GM23338 (cell line): Measurements from ENCODE around the gene KRTAP2-2. TPM values are rescaled to one million over a fixed set of nuclear protein-coding genes. Genes with fewer than 3 reads are reported as not detected.

Source experiments
- ATAC-seq: fragments of 200-7000 bp; cut with Tn5 transposase; 3 replicates; pipeline ENCODE4 v1.9.1; 2020
- DNase-seq: peaks from one replicate; pipeline ENCODE4 v3.0.0-alpha.2; 2015; ENCODE audit warnings: low spot score
- H2AFZ ChIP-seq: fragments of 200-600 bp; sonication (generic); 2 replicates; pipeline ENCODE4 v1.8.0; 2016; ENCODE audit warnings: antibody characterized with exemption, mild to moderate bottlenecking, moderate library complexity
- H3F3A ChIP-seq: fragments of 200-600 bp; sonication (generic); replicated peaks from 2 replicates; pipeline ENCODE4 v1.8.0; 2017; ENCODE audit warnings: antibody characterized with exemption, mixed run types, low read depth
- H3K27ac ChIP-seq: fragments of 200-600 bp; sonication (generic); 2 replicates; pipeline ENCODE4 v1.6.1; 2016; ENCODE audit warnings: low read depth
- H3K27me3 ChIP-seq: fragments of 200-600 bp; sonication (generic); 2 replicates; pipeline ENCODE4 v1.8.0; 2016; ENCODE audit warnings: mild to moderate bottlenecking, mixed run types, moderate library complexity; ENCODE audit not compliant: insufficient read depth
- H3K36me3 ChIP-seq: fragments of 200-600 bp; sonication (generic); 2 replicates; pipeline ENCODE4 v1.8.0; 2016; ENCODE audit warnings: mild to moderate bottlenecking; ENCODE audit not compliant: insufficient read depth
- H3K4me1 ChIP-seq: fragments of 200-600 bp; sonication (generic); 2 replicates; pipeline ENCODE4 v1.8.0; 2016; ENCODE audit warnings: mild to moderate bottlenecking, moderate library complexity; ENCODE audit not compliant: insufficient read depth
- H3K4me2 ChIP-seq: fragments of 200-600 bp; sonication (generic); 2 replicates; pipeline ENCODE4 v1.7.1; 2017; ENCODE audit warnings: mixed run types
- H3K4me3 ChIP-seq: fragments of 200-600 bp; sonication (generic); 2 replicates; pipeline ENCODE4 v1.6.1; 2016; ENCODE audit warnings: mixed run types
- H3K79me2 ChIP-seq: fragments of 200-600 bp; sonication (generic); replicated peaks from 2 replicates; pipeline ENCODE4 v1.8.0; 2017; ENCODE audit warnings: mild to moderate bottlenecking; ENCODE audit not compliant: insufficient read depth
- H3K9me2 ChIP-seq: fragments of 200-600 bp; sonication (generic); 2 replicates; pipeline ENCODE4 v1.8.0; 2017; ENCODE audit not compliant: insufficient read depth
- H4K20me1 ChIP-seq: fragments of 200-600 bp; sonication (generic); replicated peaks from 2 replicates; pipeline ENCODE4 v1.8.0; 2017; ENCODE audit warnings: mild to moderate bottlenecking; ENCODE audit not compliant: insufficient read depth
- H3K27ac Mint-ChIP-seq: 2 replicates; pipeline ENCODE4 v1.8.0; 2020; ENCODE audit warnings: inconsistent platforms, mild to moderate bottlenecking, moderate library complexity, mixed read lengths
- H3K27me3 Mint-ChIP-seq: 3 replicates; pipeline ENCODE4 v1.8.0; 2022; ENCODE audit warnings: low read depth, mild to moderate bottlenecking, moderate library complexity, mixed read lengths, inconsistent platforms; ENCODE audit not compliant: insufficient read depth, poor library complexity
- H3K36me3 Mint-ChIP-seq: 3 replicates; pipeline ENCODE4 v1.8.0; 2021; ENCODE audit warnings: low read depth, mild to moderate bottlenecking, inconsistent platforms, moderate library complexity, mixed read lengths
- H3K4me1 Mint-ChIP-seq: 3 replicates; pipeline ENCODE4 v1.8.0; 2020; ENCODE audit warnings: mild to moderate bottlenecking, inconsistent platforms, mixed read lengths
- H3K4me3 Mint-ChIP-seq: 3 replicates; pipeline ENCODE4 v1.8.0; 2021; ENCODE audit warnings: moderate library complexity, mild to moderate bottlenecking, inconsistent platforms, mixed read lengths
- H3K9me3 Mint-ChIP-seq: 3 replicates; pipeline ENCODE4 v1.8.0; 2020; ENCODE audit warnings: moderate library complexity, mild to moderate bottlenecking, inconsistent platforms, mixed read lengths
- CREB1 ChIP-seq: fragments of 250-450 bp; sonication (Bioruptor Pico); IDR thresholded peaks from 2 replicates; pipeline ENCODE4 v1.5.0; 2020; ENCODE audit warnings: low read depth, mild to moderate bottlenecking, moderate library complexity
- CTCF ChIP-seq, 2 experiments: fragments of 200-600 bp in 1 of 2; sonication (generic) in 1 of 2; conservative IDR thresholded peaks; 2 replicates each; pipeline versions ENCODE4 v1.5.1 to v1.6.1; 2016 to 2017; ENCODE audit warnings: antibody characterized with exemption in 2 of 2, low read depth in 2 of 2, mild to moderate bottlenecking in 2 of 2, moderate library complexity in 1 of 2
- EZH2 ChIP-seq: fragments of 200-600 bp; sonication (generic); IDR thresholded peaks from one replicate; pipeline ENCODE4 v1.8.0; 2017; ENCODE audit warnings: antibody characterized with exemption, mild to moderate bottlenecking, low read depth; ENCODE audit not compliant: unreplicated experiment
- JUNB ChIP-seq: IDR thresholded peaks from one replicate; pipeline ENCODE4 v1.6.1; 2016; ENCODE audit warnings: antibody characterized with exemption; ENCODE audit not compliant: unreplicated experiment
- POLR2AphosphoS5 ChIP-seq: IDR thresholded peaks from 2 replicates; pipeline ENCODE4 v1.6.1; 2016; ENCODE audit warnings: antibody characterized with exemption, low read depth
- REST ChIP-seq: IDR thresholded peaks from one replicate; pipeline ENCODE4 v1.6.1; 2018; ENCODE audit warnings: antibody characterized with exemption; ENCODE audit not compliant: unreplicated experiment
- STAT1 ChIP-seq: IDR thresholded peaks from one replicate; pipeline ENCODE4 v1.6.1; 2016; ENCODE audit warnings: antibody characterized with exemption; ENCODE audit not compliant: unreplicated experiment
- ZNF462 ChIP-seq: fragments of 250-450 bp; sonication (Bioruptor Pico); IDR thresholded peaks from 2 replicates; pipeline ENCODE4 v1.5.0; 2020; ENCODE audit warnings: mild to moderate bottlenecking, moderate library complexity
- polyA plus RNA-seq: library from polyadenylated mRNA; unstranded; fragments of >200 nt; fragmentation: Nextera tagmentation; extraction: Ambion mirVana; gene quantifications from 2 replicates; pipeline ENCODE4 v1.2.1, GENCODE V29; 2016
- total RNA-seq: library from RNA; depleted of rRNA; stranded (reverse); fragments of >200 nt; shearing (Covaris generic); gene quantifications from 2 replicates; pipeline ENCODE4 v1.2.3, GENCODE V29; 2014

The KRTAP2-2 gene
- total and polyA plus RNA-seq, 2 experiments from 2014 or later = not detected

GRCh38 chr17:41098481-41098880, 43.5 kb upstream of the KRTAP2-2 start (continued):
- no peak for TF ChIP-seq REST
- TF ChIP-seq POLR2AphosphoS5 = no peak
- no peak for TF ChIP-seq EZH2
- TF ChIP-seq STAT1 = no peak
- TF ChIP-seq CTCF (conservative IDR thresholded peaks at IDR 0.05; ENCODE audit: low read depth in 2 of 2) = no peak
- no peak for TF ChIP-seq CREB1 (CRISPR knock-in tag)

- no peaks in the 10 kb centered on the region for H4K20me1 ChIP-seq
- no peaks in the 10 kb centered on the region for H3K9me2 ChIP-seq
- DNase-seq (no peak), ATAC-seq (no peak)
- H3K27me3 ChIP-seq = no peaks in the 10 kb centered on the region
- no peaks in the 10 kb centered on the region for H3F3A ChIP-seq
- H3K4me3 ChIP-seq = no peak within 1 kb of the TSS
- peaks cover 7% of the 10 kb centered on the region for H3K4me1 ChIP-seq
- H3K4me1 Mint-ChIP-seq = peaks cover 32% of the 10 kb centered on the region
- H3K36me3 Mint-ChIP-seq = peaks cover 13% of the 10 kb centered on the region; the same call in 2 of the 3 replicates
- no peaks in the 10 kb centered on the region for H3K79me2 ChIP-seq
- H3K4me2 ChIP-seq = no peak within 1 kb of the TSS
- H3K27ac Mint-ChIP-seq = no peak within 1 kb of the TSS
- H2AFZ ChIP-seq = no peak within 1 kb of the TSS
- H3K4me3 Mint-ChIP-seq = no peak within 1 kb of the TSS
- H3K36me3 ChIP-seq = no peaks in the 10 kb centered on the region
- peaks cover 2% of the 10 kb centered on the region for H3K27me3 Mint-ChIP-seq
- peaks cover 16% of the 10 kb centered on the region for H3K9me3 Mint-ChIP-seq
- no peak within 1 kb of the TSS for H3K27ac ChIP-seq
- TF ChIP-seq CTCF (conservative IDR thresholded peaks at IDR 0.05; ENCODE audit: low read depth in 2 of 2) (no peak), ZNF462 (CRISPR knock-in tag) (no peak), JUNB (no peak)
Observed at GRCh38 chr17:41098042-41098441, 43.0 kb upstream of the KRTAP2-2 start, which contains the start of gene KRTAP4-8. Gene KRTAP4-8 (minus strand): TSS chr17:41098142. CDS start chr17:41098084, 58 bp downstream.
